Prostate gland (tissue), 2 donors: ENCODE measurements around the gene ALG3.

ENCODE experiments used
- CTCF ChIP-seq, 4 experiments: fragments of 200-600 bp in 2 of 4; fragments of 450-650 bp in 2 of 4; sonication (generic) in 2 of 4; IDR thresholded peaks; 1 replicate in 3 of 4; 2 replicates in 1 of 4; pipeline ENCODE4 v1.5.1; 2016 to 2019; ENCODE audit warnings: antibody characterized with exemption in 4 of 4, mild to moderate bottlenecking in 2 of 4, moderate library complexity in 2 of 4
- POLR2A ChIP-seq: fragments of 450-650 bp; IDR thresholded peaks from one replicate; pipeline ENCODE4 v1.6.1; 2016; ENCODE audit warnings: antibody characterized with exemption, mild to moderate bottlenecking

DNA sequence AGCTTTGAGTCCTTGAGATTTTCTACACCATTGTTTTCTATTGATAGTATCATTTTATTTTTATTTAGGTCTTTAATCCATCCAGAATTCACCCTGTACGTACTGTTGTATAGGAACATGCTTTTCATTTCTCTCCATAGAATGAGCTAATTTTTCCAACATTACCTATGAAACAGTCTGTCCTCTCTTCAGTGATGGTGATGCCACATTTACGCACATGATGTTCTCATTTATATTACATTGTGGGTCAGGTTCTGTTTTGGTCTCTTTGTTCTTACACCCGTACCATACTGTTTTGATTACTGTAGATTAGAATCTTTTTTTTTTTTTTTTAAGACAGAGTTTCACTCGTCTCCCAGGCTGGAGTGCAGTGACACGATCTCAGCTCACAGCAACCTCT lies 37.0 kb downstream of the ALG3 start:
- TF ChIP-seq CTCF (IDR thresholded peaks at IDR 0.05) (no peak), POLR2A (no peak)
